ENCODE measurements around the gene PPP1R26.
"Not testable (repeated sequence)": the region's sequence is repeated elsewhere in the genome, so short reads cannot be mapped to it uniquely, and the experiment has no call there.

PPP1R26 gene

GRCh38 chr9:135526089-135526729, 46.6 kb downstream of the PPP1R26 start:
- TF ChIP-seq CTCF (conservative IDR thresholded peaks at IDR 0.05; ENCODE audit: control insufficient read depth, insufficient read depth, low read depth, low read length) = no peak
- no peak overlapping the region for H3K4me3 ChIP-seq (ENCODE audit: control insufficient read depth, low read depth, low read length)
- no peak for DNase-seq (ENCODE audit: low read depth)

GRCh38 chr9:135526730-135527571, 47.4 kb downstream of the PPP1R26 start:
- no peak for TF ChIP-seq CTCF (conservative IDR thresholded peaks at IDR 0.05; ENCODE audit: control insufficient read depth, insufficient read depth, low read depth, low read length)
- DNase-seq (ENCODE audit: low read depth) = no peak

GRCh38 chr9:135528842-135529435, 49.4 kb downstream of the PPP1R26 start:
- not testable (repeated sequence) for H3K4me3 ChIP-seq (ENCODE audit: control insufficient read depth, low read depth, low read length); DNase-seq (ENCODE audit: low read depth)

More at GRCh38 chr9:135526730-135527571, 47.4 kb downstream of the PPP1R26 start:
- no peak overlapping the region for H3K4me3 ChIP-seq (ENCODE audit: control insufficient read depth, low read depth, low read length)

- no peak for TF ChIP-seq CTCF (conservative IDR thresholded peaks at IDR 0.05; ENCODE audit: control insufficient read depth, insufficient read depth, low read depth, low read length)
- DNase-seq (ENCODE audit: low read depth) = no peak
- no peak overlapping the region for H3K4me3 ChIP-seq (ENCODE audit: control insufficient read depth, low read depth, low read length)
Observed at GRCh38 chr9:135530146-135530545, 50.6 kb downstream of the PPP1R26 start.

GRCh38 chr9:135531096-135531495, 51.5 kb downstream of the PPP1R26 start:
- TF ChIP-seq CTCF (conservative IDR thresholded peaks at IDR 0.05; ENCODE audit: control insufficient read depth, insufficient read depth, low read depth, low read length) = no peak
- no peak overlapping the region for H3K4me3 ChIP-seq (ENCODE audit: control insufficient read depth, low read depth, low read length)
- DNase-seq (ENCODE audit: low read depth) = no peak

- no peak for DNase-seq (ENCODE audit: low read depth)
- no peak overlapping the region for H3K4me3 ChIP-seq (ENCODE audit: control insufficient read depth, low read depth, low read length)
- no peak for TF ChIP-seq CTCF (conservative IDR thresholded peaks at IDR 0.05; ENCODE audit: control insufficient read depth, insufficient read depth, low read depth, low read length)
Observed at GRCh38 chr9:135533113-135533512, 53.5 kb downstream of the PPP1R26 start.

GRCh38 chr9:135533674-135534073, 54.1 kb downstream of the PPP1R26 start:
- TF ChIP-seq CTCF (conservative IDR thresholded peaks at IDR 0.05; ENCODE audit: control insufficient read depth, insufficient read depth, low read depth, low read length) = no peak
- H3K4me3 ChIP-seq (ENCODE audit: control insufficient read depth, low read depth, low read length) = no peak overlapping the region
- DNase-seq (ENCODE audit: low read depth) = no peak

GRCh38 chr9:135534192-135534711, 54.7 kb downstream of the PPP1R26 start:
- not testable (repeated sequence) for H3K4me3 ChIP-seq (ENCODE audit: control insufficient read depth, low read depth, low read length); DNase-seq (ENCODE audit: low read depth)

GRCh38 chr9:135534826-135535225, 55.2 kb downstream of the PPP1R26 start:
- not testable (repeated sequence) for DNase-seq (ENCODE audit: low read depth); H3K4me3 ChIP-seq (ENCODE audit: control insufficient read depth, low read depth, low read length)

GRCh38 chr9:135535631-135536030, 56.0 kb downstream of the PPP1R26 start:
- not testable (repeated sequence) for H3K4me3 ChIP-seq (ENCODE audit: control insufficient read depth, low read depth, low read length); DNase-seq (ENCODE audit: low read depth)
